Measurements from ENCODE around the gene RCL1.

The RCL1 gene

DNA sequence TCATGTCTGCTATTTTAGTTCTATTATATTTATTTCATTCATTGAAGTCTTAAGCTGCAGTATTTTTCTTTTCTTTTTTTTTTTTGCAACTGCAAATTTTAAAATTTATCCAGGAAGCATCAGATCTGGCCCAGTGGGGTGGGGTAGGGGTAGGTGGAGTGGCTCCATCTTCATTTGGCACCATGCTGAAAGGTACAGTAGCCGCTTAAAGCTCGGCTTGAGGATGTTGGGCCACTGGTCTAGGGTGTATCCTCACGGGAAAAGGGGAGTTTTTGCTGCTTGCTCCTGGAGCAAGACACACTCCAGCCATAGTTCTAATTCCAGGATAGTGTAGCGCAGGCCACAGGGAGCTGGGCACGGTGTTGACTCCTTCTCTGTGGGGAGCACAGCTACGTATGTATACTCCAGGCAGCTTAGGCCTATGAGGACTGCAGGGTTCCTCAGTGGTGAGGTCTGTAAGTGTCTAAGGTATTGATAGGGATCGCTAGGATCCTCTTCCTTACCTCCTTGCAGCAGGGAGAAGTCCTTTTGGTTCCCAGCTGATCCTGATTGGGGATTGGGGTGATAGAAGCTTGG is 22.7 kb downstream of the RCL1 start:
- no peak for DNase-seq

DNA sequence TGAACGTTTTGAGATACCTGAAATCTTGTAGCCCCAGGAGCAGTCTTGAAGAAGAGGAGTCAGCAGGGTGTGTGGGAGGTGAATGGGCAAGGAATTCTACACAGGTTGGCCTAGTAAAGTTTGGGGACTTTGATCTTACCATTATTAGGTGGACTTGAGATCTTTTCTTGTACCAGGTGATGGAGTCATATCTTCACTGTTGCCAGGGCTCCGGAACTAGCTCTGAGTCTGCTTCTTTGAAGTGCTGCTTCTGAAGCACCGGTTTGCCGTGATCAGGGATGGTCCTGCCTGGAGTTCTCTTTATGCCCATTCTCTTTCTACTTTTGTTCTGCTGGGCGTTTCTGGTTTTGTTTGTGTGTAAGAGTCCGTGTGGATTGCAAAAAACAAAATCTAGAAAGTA is 27.4 kb downstream of the RCL1 start:
- DNase-seq: no peak

DNA sequence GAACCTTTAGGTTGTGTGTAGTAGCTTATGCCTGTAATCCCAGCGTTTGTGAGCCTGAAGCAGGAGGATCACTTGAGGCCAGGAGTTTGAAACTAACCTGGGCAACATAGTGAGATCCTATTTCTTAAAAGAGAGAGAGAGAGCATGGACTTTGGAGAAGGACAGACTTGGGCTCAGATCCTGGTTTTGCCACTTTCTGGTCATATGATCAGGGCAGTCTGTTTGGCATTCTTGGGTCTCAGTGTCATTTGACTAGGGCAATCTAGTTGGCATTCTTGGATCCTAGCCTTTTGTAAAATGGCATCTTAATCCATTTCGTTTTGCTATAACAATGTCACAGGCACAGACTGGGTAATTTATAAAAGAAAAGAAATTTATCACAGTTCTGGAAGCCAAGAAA is 28.4 kb downstream of the RCL1 start:
- DNase-seq: no peak

DNA sequence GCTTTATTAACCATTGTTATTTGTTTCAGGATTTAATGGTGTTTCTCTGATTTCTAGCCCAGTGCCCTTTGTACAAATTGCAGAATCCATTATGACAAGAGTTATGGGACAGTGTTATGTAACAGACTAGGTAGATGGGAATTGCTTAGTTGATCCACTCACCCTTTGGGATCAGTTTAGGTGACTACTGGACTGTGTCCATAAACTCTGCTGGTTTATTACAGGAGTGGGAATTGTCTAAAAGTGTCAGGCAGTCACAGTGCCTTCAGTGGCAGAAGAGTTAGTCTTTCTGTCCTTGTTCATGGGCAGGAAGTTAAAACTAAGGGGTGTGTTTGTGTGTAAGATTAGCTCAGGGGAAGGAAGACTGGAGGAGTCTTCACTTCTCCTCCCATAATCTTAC is 29.3 kb downstream of the RCL1 start:
- DNase-seq: no peak

DNA sequence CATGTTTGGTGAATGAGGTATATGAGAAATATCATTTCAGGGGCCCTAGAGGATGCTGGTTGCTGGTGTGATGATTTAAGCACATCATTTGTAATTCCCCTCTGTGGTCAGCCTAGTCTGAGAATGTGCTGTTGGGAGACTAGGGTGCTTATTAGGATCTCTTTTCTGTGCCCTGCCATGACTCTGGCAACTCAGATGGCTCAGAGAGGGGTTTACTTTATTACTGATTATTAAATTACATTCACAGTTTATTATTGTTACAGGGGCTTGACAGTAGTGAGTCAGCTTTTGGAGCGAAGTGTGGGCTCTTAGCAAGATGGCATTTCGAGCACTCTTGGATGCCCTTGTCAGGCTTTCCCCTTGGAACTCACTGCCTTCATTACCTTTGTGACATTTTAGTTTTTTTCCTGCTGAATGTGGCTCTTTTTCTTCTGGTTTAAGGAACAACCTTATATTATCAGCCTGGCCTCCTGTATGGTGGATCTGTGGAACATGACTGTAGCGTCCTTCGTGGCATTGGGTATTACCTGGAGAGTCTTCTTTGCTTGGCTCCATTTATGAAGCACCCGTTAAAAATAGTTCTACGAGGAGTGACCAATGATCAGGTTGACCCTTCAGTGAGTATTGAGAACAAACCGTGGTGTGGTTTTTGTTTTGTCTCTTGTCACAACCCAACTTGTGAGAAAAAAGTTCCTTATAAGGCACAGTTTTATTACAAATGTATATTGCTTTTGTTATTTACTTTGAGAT is 33.8 kb downstream of the RCL1 start:
- DNase-seq: no peak

DNA sequence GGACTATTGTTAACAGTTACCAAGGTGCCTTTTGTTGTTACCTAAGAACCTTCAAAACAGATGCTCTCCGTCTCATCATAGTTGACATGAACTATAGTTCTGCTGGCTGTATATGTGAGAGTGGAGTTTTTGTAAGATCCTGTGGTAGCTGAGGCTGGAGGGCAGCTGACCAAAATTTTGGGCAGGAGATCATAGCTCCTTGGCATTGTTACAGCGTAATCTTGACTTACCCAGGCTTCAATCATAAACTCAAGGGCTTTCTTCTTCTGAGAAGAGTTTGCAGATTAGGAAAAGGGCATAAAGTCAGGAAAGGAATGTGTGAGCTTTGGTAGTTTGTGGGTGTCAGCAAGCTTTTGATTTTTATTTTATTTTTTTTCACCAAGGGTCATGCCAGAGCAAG is 34.5 kb downstream of the RCL1 start:
- no peak for DNase-seq

DNA sequence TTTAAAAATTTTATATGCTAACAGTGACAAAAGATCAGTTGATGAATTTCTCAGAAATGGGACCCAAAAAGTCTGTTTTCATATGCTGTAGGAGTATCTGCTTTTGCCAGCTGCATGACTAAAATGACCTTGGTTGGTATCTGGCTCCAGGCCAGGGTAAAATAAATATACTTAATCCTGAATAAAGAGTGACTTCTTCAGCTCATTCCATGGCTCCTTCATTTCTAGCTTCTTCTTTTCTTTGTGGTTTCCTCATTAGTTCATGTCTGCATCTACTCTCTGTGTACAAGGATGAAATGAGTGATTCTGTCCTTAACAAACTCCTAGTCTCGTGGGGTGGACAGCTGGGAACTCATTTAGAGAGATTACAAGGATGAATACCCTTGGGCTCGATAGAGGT is 36.0 kb downstream of the RCL1 start:
- DNase-seq: no peak

DNA sequence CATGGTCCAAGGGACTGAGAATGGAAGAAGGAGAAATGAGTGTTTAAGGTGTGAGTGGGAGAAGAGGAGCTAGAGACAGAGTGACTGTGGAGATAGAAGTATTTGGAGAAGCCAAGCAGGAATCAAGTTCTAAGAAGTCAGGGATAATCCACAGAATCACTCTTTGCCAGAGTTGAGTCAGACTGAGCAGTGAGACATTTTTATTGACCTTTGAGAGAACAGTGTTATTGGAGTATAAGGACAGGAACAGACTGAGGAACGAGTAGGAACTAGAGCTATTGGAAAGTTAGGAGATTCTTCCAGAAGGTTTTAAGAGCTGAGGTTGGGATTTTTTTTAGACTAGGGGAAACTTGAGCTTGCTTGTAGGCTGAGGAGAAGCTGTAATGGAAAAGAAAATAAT is 37.2 kb downstream of the RCL1 start:
- no peak for DNase-seq

DNA sequence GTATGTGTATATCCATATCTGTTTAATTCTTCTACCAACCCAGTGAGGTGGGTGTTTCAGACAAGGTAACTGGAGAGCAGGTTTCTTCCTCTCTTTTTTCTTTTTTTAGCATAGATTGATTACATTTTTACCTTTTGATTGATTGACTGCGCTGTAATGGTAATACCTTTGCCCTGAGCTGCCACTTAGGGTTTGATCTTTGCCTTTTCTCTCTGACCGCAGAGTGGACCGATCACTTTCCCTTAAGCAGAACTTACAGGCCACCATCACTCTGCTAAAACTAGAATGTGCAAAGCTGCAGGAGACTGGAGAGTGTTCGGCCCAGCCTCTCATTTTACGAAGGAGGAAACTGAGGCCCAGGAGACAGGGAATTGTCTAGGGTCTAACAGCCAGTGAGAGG is 38.0 kb downstream of the RCL1 start:
- DNase-seq: no peak

DNA sequence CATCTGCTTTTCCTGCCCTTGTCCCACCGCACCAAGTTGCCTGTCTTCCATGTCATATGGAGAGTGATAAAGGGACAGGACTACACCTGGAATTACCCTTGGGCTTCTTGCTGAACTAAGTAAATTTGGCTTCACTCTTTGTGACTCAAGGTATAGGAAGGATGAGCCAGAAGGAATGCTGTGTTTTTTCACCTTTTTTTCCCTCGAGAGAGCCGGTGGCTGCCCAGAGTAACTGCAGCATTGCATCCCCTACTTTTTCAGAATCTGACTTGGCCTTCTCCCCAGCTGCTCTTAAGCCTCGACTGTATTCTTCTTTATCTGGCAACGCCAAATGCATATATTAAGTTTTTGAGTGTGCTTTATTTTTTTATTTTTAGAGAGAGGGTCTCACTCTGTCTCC is 38.4 kb downstream of the RCL1 start:
- no peak for DNase-seq

DNA sequence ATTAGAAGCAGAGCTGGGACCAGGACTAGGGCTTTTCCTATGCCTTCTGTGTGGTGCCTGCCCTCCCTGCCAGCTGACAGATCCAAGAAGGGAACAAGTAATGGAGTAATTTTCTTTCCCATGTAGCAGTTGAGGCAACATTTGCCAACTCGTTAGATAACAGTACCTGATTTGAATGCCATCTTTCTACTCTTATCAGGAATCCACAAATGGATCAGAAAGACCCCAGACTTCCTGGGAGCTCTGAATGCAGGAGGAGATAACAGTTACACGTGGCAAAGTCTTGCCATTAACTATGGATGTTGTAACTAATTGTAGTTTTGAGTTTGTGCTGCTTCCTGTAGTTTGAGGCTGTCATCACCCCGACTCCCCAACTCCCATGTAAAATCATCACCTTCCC is 39.2 kb downstream of the RCL1 start:
- no peak for DNase-seq

DNA sequence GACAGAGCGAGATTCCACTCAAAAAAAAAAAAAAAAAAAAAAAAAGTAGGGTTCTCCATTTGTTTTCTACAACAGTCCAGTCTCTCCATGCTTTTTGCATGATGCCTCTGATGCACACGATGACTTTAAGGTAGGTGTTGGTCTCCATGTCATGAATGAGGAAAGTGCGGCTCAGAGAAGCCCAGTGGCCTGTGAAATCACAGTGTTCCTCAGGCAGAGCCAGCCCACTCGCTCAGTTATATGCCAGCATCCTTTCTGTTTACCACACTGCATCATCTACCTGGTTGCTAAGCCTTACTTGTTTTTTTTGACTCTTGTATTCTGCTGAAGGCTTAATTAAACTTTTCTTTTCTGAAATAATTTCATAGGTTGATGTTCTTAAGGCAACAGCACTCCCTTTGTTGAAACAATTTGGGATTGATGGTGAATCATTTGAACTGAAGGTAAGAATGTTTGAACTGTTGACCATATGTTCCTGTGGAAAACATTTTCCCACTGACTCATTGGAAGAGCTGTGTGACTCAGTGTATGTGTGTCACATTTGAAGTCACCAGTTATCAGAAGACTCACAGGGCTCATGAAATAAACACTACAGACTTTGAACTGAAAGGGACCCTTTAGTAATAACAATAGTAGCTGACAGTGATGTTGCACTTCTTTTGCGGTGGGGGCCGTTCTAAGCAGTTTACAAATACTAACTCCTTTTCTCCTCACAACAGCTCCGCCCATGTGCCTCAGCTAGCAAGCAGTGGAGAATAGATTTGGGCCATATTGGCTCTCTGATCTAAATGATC is 40.2 kb downstream of the RCL1 start:
- DNase-seq: no peak

DNA sequence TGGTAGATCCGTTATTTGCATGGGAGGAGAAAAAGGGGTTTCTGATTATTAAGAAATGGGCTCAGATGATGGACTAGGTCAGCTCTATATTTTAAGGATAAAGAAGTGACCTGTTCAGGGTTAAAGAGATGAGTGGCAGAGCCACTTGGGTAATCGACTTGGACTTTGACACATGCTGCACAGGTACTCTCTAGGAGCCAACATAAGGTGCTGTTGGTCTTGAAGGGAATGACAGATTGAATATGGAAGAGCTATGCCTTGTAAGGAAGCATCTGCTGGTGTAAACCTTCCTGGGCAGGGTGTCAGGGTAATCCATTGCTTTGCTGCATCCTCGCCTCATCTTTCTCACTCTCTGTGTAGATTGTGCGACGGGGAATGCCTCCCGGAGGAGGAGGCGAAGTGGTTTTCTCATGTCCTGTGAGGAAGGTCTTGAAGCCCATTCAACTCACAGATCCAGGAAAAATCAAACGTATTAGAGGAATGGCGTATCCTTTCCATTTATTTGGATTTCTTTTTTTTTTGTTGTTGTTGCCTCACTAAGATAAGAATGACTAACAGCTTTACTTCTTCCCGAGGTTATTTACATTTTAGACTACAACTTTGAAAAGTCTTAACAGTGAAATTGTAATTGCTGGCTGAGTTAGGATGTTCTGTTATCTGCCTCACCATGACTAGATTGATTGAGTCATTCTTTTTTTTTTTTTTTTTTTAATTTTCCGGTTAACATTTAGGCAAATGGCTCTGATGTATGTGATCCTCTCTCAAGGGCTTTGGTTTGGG is 41.2 kb downstream of the RCL1 start:
- no peak for DNase-seq

DNA sequence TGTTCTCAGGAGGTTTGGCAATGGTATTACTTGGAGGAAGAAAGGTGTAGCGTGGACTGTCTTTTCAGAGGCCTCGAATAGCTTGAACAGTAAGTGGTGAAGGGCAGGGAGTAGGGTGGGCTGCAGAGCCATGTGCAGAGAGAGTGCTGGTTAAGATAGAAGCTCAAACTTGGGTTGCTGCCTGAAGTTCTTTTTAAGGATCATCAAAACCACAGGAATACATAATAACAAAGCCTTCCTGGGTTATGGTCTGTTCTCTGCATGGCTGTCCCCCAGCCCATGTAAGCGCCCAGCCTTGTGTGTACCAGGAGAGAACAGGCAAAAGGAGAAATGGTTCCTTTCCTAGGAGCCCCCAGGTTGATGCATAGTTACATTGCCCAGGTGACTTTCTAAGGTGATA is 43.9 kb downstream of the RCL1 start:
- no peak for DNase-seq

DNA sequence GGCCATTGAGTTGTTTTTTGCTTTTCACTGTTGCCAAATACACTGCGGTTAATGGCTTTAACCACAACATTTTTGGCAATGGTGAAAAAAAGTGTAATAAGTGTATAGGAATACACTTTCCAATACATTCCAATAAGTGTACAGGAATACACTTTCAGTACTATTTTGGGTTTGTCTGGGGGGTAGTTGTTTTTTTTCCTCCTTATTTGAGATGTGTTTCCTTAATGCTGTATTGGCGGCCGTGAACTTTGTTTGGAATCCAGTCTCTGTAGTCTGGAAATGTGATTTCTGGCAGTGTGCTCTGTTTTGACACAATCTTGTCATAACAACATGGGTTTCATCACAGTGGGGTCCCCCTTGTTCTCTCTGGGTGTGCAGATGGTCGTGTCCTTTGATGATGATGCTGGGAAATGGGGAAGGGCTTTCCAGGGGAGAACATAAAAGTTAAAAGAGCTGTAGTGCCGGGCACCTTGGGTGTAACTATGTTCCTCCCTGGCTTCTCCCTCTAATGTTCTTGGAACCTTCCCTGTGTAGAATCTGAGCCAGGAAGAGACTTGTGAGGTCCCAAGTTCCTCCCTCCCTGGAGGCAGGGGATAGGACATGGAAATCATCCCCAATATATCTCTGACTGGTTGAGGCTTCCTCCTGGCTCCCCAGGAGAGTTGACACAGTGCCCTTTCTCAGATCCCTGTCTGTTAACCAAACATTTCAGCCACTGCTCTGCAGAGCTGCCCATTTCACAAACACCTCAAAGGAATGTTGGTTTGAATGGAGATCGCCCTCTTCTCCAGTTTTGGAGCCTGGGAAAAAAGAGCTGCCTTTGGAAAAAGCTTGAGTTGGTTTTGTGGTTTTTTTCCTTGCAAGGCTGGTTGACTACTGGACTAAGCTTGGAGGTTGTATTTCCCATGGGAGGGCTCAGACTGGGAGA is 44.8 kb downstream of the RCL1 start:
- DNase-seq: no peak

DNA sequence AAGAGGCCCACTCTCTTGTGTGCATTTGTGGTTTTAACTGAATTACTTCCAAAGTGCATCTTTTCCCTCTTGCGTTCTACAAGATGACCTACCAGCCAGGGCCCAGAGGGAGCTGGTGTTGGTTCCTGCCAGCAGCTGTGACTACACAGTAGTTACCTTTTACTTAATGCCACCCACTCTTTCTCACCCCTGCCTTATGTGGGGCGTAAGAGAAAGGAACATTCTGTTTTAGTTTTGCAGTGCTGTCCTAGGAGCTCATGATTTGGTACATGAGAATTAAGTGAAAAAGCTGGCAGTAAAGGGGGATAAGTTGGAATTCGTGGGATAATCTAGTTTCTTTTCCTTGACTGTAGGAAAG is 45.4 kb downstream of the RCL1 start:
- DNase-seq: no peak

DNA sequence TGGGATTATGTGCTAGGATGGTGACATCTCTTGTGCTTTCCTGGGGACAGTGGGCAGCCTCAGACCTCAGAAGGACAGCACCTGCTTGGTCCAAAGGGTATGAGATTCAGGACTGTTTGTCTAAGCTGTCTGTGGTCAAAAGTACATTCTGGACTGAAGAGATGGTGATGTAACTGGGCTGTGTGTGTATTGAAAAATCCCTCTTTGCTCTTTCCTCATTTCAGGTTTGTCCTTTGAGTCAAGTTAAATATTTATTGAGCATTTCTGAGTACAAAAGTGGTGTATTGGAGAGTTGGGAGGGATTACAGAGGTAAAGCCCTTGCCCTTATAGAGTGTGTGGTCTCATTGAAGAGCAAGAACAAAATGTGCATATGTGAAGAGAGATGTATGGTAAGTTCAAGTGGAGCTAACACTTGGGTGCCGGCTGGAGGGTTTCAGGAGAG is 46.7 kb downstream of the RCL1 start:
- DNase-seq: no peak

DNA sequence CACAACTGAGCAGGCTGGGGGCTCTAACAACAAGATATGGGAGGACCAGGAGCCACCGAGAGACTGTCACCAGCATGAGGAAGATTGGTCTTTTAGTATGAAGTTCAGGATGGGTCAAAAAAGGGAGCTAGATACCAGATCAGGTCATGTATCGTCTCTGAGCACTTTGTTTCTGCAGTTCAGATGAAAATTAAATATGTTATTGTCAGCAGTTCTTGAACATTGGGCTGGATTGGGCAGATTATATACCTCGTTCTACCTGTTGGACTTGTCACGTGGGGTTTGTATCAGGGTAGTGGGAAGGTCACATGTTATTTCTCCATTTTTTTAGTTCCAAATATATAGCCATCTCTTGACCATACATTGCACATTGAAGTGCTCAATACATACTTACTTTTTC is 47.3 kb downstream of the RCL1 start:
- no peak for DNase-seq

DNA sequence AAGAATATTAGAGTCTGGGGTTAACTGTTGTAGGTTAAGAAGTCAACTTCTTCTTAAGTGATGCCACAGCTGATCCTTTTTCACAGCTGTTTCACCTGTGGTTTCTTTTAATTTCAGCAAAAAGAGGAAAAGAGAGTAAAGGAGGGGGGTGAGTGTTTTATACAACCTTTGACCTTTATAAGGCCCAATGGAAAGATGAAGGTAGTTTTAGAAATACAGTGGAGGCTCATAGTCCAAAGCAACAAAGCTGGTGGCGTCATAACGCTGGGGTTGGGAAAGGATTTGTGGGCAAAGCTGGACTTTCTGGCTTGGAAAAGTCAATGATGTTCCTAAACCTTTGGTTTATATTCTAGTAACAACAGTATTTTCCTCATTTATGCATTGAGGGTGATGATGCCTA is 49.5 kb downstream of the RCL1 start:
- DNase-seq: no peak

DNA sequence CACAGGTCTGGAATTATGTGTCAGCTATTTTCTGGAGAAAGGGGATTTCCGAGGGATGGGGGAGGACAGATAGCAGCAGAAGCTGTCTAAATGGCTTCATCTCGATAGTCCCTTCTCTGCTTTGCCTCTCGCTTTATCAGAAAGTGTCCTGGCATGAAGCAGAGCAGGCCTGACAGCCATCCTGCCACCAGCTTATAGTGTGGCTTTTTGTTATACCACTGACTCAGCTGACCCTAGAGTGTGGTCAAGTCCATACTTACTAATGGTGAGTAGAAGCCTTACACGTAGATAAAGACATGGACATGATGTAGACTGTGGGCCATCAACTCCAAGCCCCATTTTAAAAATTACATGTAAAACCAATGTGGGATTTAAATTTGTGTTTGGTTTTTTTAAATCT is 50.0 kb downstream of the RCL1 start:
- DNase-seq: no peak

DNA sequence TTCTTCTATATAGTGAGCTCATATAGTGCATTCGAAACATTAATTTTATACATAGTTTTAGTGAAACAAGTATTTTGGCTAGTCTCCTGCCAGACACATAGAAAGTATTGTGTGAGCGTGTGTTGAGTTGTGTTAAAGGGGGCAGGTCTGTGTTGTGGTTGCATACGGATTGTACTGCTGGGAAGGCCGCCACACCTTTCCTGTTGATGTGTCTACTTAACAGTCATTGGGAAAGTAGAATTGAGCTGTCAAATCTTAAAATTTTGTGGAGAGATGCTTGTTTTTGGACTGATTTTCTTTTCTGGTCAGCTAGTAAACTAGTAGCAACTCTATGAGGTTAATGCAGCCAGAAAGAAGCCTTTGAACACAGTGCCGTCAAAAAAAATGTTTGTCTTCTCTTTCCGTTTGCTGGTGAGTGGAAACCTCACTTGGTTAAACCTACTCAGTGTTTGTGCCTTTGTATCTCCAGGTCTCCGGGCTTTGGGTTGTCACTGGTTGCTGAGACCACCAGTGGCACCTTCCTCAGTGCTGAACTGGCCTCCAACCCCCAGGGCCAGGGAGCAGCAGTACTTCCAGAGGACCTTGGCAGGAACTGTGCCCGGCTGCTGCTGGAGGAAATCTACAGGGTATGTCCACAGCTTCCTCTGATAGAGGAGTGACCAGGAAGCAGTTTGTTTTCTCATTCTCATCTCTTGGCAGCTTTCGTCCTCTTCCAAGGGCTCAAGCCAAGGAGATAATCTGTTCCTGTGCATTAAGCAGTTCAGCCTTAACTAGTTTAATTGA is 51.5 kb downstream of the RCL1 start:
- no peak for DNase-seq

DNA sequence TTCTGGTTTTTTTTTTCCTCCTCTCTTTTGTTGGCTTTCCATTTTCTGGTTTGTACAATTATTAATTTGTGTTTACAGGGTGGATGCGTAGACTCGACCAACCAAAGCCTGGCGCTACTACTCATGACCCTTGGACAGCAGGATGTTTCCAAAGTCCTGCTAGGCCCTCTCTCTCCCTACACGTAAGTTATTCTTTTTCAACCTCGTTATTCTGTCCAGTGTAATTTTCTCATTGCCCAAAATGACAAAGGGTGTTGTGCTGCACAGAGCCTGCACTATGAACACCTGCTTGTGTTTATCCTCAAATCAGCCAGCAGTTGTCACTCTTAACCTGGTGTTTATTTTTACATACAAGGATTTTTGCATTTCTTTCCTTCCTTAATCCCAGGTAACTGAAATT is 56.6 kb downstream of the RCL1 start:
- no peak for DNase-seq
